Measurements from ENCODE around the gene CD200R1L.

DNA sequence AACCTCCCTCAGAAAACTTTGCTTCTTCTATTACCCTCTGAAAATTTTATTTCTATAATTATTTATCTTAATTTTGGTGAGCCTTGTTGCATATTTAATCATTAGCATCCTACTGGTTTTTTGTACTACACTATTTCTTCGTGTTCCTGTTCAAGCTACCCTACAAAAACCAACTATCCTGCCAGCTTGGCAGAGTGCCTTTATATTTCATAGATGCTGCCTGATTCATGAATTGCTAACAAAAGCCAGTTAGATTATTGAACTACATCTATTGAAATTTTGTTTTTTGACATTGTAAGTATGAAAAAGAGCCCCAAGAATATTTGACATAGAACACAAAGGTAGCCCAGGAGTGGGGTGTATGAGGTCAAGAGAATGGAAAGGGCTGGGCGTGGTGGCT lies 78.9 kb downstream of the CD200R1L start:
- TF ChIP-seq MEF2A (IDR thresholded peaks at IDR 0.05; ENCODE audit: borderline replicate concordance, low read depth) (no peak), TEAD4 (IDR thresholded peaks at IDR 0.05; ENCODE audit: borderline replicate concordance, insufficient read depth) (no peak)
